ENCODE results near the gene IDS. TPM values are rescaled to one million over a fixed set of nuclear protein-coding genes. Genes with fewer than 3 reads are reported as not detected.
"Not testable (repeated sequence)": the region's sequence is repeated elsewhere in the genome, so short reads cannot be mapped to it uniquely, and the experiment has no call there.

IDS gene
- total and polyA plus RNA-seq, 8 donors, result 30.1 to 120 (median 37.7) TPM

DNA sequence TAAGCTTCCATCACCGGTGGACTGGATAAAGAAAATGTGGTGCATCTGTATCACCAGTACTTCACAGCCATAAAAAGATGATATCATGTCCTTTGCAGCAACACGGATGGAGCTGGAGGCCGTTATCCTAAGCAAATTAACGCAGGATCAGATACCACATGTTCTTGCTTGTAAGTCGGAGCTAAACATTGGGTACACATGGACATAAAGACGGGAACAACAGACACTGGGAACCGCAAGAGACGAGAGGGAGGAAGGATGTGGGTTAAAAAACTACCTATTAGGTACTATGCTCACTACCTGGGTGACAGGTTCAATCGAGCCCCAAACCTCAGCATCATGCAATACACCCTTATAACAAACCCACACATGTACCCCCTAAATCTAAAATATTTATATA lies 16.3 kb upstream of the IDS start:
- no peaks in the 10 kb centered on the region for H3K9me3 ChIP-seq
- no peak overlapping the region for H3K4me3 ChIP-seq
- peaks cover 0 to 5% of the 10 kb centered on the region in 2 donors for H3K27me3 ChIP-seq
- intact Hi-C loops (cut with DNase I), result no loop called here
- ATAC-seq (no peak), DNase-seq (no peak)
- H3K4me1 ChIP-seq, result no peaks in the 10 kb centered on the region
- no peak overlapping the region for H3K27ac ChIP-seq
- no peaks in the 10 kb centered on the region for H3K36me3 ChIP-seq
- TF ChIP-seq, protein P1, sequence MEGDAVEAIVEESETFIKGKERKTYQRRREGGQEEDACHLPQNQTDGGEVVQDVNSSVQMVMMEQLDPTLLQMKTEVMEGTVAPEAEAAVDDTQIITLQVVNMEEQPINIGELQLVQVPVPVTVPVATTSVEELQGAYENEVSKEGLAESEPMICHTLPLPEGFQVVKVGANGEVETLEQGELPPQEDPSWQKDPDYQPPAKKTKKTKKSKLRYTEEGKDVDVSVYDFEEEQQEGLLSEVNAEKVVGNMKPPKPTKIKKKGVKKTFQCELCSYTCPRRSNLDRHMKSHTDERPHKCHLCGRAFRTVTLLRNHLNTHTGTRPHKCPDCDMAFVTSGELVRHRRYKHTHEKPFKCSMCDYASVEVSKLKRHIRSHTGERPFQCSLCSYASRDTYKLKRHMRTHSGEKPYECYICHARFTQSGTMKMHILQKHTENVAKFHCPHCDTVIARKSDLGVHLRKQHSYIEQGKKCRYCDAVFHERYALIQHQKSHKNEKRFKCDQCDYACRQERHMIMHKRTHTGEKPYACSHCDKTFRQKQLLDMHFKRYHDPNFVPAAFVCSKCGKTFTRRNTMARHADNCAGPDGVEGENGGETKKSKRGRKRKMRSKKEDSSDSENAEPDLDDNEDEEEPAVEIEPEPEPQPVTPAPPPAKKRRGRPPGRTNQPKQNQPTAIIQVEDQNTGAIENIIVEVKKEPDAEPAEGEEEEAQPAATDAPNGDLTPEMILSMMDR (IDR thresholded peaks at IDR 0.05), result no peak

DNA sequence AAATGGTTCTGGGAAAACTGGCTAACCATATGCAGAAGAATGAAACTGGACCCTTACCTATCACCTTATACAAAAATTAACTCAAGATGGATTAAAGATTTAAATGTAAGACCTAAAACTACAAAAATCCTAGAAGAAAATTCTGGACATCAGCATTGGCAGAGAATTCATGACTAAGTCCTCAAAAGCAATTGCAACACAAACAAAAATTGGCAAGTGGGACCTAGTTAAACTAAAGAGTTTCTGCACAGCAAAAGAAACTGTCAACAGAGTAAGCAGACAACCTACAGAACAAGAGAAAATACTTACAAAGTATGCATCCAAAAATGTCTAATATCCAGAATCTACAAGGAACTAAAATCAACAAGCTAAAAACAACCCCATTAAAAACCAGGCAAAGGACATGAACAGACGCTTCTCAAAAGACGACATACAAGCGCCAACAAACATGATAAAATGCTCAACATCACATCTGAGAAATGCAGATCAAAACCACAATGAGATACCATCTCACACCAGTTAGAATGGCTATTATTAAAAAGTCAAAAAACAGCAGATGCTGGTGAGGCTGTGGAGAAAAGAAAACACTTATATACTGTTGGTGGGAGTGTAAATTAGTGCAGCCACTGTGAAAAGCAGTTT lies 15.7 kb upstream of the IDS start:
- DNase-seq; H3K9me3 ChIP-seq; ATAC-seq; H3K27ac ChIP-seq; intact Hi-C loops (cut with DNase I); H3K4me1 ChIP-seq; H3K4me3 ChIP-seq; H3K36me3 ChIP-seq; H3K27me3 ChIP-seq: not testable (repeated sequence)

DNA sequence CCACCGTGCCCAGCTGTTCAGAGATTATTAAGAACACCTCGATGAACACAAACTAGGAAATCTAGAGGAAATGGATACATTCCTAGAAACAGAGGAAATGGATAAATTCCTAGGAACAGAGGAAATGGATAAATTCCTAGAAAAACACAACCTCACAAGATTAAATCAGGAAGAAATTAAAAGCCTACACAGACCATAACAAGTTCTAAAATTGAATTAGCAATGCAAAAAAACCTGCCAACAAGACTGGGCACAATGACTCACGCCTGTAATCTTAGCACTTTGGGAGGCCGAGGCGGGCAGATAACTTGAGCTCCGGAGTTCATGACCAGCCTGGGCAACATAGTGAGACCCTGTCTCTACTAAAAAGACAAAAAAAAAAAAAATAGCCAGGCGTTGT lies 13.1 kb upstream of the IDS start:
- intact Hi-C loops (cut with DNase I), result no loop called here
- Histone ChIP-seq H3K4me3 (no peak overlapping the region), H3K36me3 (no peaks in the 10 kb centered on the region), H3K27me3 (peaks cover 0 to 5% of the 10 kb centered on the region in 2 donors), H3K27ac (no peak overlapping the region), H3K9me3 (no peaks in the 10 kb centered on the region), H3K4me1 (no peaks in the 10 kb centered on the region)
- DNase-seq, result no peak
- TF ChIP-seq, protein P1 (IDR thresholded peaks at IDR 0.05), result no peak
- ATAC-seq, result no peak

DNA sequence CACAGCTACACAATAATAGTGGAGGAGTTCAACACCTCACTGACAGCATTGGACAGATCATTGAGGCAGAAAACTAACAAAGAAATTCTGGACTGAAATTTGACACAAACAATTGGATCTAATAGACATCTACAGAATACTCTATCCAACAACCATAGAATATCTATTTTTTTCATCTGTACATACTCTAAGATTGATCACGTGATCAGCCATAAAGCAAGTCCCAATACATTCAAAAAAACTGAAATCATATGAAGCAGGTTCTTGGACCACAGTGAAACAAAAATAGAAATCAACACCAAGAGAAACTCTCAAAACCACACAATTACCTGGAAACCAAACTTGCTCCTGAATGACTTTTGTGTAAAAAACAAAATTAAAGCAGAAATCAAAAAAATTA lies 12.2 kb upstream of the IDS start:
- Histone ChIP-seq H3K27me3 (peaks cover 0 to 5% of the 10 kb centered on the region in 2 donors), H3K9me3 (no peaks in the 10 kb centered on the region), H3K4me1 (no peaks in the 10 kb centered on the region), H3K36me3 (no peaks in the 10 kb centered on the region), H3K27ac (no peak overlapping the region), H3K4me3 (no peak overlapping the region)
- ATAC-seq, result no peak
- intact Hi-C loops (cut with DNase I), result no loop called here
- TF ChIP-seq, protein P1 (IDR thresholded peaks at IDR 0.05), result no peak
- no peak for DNase-seq

DNA sequence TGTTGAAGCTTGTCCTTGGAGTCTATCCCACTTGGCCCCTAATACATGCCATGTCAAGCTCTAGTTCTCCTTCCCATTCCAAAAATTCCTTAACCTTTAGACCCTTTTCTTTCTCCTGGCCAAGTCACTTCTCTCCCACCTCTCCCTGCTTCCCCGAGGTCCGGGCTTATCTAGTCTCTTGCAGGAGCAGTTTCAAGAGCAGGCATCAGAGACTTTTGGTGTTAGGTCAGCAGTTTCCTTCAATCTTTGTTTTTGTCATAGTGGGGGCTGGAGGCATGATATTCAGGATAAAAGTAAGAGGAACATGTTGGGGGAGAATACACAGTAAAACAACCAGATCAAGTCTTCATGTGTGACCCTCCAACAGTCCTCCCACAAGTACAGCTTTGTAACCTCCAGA lies 11.5 kb upstream of the IDS start:
- H3K9me3 ChIP-seq, result no peaks in the 10 kb centered on the region
- DNase-seq (no peak), ATAC-seq (no peak)
- H3K36me3 ChIP-seq, result no peaks in the 10 kb centered on the region
- TF ChIP-seq, protein P1 (IDR thresholded peaks at IDR 0.05), result no peak
- intact Hi-C loops (cut with DNase I), result no loop called here
- H3K27me3 ChIP-seq, result peaks cover 0 to 5% of the 10 kb centered on the region in 2 donors
- H3K27ac ChIP-seq, result no peak overlapping the region
- no peak overlapping the region for H3K4me3 ChIP-seq
- no peaks in the 10 kb centered on the region for H3K4me1 ChIP-seq

Measured in left lung (tissue), 10 donors.